Measurements from ENCODE around the gene TLR6. TPM values are rescaled to one million over a fixed set of nuclear protein-coding genes. Genes with fewer than 3 reads are reported as not detected.
"Not testable (repeated sequence)": the region's sequence is repeated elsewhere in the genome, so short reads cannot be mapped to it uniquely, and the experiment has no call there.

Gene TLR6
- total RNA-seq, 1 experiment from 2014 or later: 2.8 TPM

DNA sequence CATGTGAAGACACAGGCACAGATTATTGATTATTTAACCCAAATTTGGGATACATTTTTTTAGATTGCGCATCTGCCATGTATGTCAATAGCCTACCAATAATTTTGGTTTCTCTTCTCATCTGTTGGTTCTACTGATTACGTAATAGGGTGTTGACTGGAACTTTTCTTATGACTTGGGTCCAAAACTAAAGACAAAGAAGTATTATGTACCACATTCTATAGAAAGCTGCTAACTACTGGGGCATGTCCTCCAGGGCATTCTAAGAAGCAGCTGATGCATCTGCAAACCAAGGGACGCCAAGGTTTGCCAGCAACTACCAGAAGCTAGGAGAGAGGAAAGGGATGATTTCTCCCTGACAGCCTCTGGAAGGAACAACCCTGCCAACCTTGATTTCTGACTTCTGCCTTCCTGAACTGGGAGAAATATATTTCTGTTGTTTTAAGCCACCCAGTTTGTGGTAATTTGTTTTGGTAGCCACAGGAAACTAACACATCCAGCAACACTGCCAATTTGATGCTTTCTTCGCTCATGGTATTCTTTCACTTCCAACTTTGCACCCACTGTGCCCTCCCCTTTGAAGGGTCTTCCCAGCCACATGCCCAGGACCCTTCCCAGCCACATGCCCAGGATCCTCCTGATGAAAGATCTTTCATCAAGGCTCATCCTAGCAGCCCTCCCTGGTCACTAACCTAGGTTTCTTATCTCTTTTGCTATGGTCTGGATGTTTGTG lies 36.1 kb downstream of the TLR6 start:
- DNase-seq (ENCODE audit: low read depth): peak; percentile 14

DNA sequence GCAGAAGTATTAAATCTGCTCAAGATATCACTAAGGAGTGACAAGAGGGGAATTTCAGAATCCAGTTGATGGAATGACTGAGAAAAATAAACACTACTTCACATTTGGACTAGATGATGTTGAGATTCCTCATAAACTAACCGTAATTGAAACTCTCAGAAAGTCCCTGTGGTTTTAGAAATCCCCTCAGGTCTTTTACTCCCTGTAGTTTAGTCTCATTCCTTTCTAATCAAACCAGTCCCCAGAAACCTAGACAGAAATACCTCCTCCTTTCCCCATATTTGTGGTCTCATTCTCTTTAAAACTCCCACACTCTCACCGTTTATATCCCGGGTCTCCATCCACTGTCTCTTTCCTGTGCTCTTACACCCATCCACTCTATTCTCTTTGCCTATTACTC lies 37.0 kb downstream of the TLR6 start:
- DNase-seq (ENCODE audit: low read depth): peak; percentile 95

DNA sequence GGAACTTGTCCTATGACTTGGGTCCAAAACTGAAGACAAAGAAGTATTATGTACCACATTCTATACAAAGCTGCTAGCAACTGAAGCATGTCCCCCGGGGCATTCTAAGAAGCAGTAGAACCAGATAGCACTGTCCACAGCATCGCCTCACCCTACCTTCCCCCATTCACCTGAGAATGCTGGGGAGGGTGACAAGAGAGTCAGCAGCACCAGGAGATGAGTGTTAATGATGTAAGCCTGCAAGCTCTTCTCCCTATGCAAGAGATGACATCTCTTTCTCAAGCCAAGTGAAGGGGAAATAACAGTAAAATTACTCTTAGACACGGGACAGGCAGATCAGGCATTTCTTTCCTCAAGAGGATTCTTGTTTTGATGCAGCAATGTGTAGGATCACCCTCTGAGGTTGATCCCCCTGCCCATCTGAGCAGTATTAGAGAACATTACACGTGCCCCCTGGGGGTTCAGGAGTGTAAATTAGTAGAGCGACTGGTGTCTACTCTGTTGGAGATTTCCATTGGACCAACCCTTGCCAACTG lies 38.1 kb downstream of the TLR6 start:
- DNase-seq (ENCODE audit: low read depth): peak; percentile 32

DNA sequence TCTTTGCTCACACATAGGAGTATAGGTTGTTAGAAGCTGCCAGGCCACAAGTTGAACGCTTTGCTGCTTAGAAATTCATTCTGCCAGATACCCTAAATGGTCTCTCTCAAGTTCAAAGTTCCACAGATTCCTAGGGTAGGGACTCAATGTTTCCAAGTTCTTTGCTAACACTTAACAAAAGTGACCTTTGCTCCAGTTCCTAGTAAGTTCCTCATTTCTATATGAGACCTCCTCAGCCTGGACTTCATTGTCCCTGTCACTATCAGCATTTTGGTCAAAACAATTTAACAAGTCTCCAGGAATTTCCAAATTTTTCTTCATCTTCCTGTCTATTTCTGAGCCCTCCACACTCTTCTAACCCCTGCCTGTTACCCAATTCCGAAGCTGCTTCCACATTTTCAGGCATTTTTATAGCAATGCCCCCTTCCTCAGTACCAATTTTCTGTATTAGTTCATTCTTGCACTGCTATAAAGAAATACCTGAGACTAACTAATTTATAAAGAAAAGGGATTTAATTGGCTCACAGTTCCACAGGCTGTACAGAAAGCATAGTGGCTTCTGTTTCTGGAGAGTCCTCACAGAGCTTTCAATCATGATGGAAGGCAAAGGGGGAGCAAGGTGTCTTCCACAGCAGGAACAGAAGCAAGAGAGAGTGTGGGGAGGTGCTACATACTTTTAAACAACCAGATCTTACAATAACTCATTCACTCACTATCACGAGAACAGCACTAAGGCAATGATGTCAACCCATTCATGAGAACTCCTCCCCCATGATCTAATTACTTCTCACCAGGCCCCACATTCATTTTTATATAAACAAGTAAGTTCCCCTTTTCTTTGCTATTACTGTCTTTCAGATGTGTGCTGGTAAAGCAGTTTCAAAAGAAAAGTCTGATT lies 40.5 kb downstream of the TLR6 start:
- peak; percentile 40 for DNase-seq (ENCODE audit: low read depth)

DNA sequence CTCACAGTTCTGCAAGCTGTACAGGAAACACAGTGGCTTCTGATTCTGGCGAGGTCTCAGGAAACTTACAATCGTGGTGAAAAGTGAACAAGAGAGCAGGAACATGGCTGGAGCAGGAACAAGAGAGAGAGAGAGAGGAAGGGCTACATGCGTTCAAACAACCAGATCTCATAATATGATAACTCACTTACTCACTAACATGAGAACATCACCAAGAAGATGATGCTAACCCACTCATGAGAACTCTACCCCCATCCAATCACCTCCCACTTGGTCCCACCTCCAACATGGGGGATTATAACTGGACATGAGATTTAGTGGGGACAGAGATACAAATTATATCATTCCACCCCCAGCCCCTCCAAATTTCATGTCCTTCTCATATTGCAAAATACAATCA lies 42.2 kb downstream of the TLR6 start:
- DNase-seq (ENCODE audit: low read depth): no peak

DNA sequence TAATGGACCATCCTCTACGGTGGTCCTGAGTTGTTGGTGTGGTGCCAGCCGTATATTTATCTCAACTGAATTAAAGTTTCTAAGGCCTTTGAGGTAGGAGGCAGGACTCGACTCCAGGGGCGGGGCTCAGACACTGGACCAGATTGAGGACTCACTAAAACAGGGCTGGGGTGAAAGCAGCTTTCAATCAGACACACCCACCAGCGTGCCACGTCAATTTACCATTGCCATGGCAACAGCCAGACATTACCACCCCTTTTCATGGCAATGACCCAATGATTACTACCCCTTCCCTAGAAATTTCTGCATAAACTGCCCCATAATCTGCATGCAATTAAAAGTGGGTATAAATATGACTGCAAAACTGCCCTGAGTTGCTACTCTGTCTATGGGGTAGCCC lies 45.3 kb downstream of the TLR6 start:
- no peak for DNase-seq (ENCODE audit: low read depth)

DNA sequence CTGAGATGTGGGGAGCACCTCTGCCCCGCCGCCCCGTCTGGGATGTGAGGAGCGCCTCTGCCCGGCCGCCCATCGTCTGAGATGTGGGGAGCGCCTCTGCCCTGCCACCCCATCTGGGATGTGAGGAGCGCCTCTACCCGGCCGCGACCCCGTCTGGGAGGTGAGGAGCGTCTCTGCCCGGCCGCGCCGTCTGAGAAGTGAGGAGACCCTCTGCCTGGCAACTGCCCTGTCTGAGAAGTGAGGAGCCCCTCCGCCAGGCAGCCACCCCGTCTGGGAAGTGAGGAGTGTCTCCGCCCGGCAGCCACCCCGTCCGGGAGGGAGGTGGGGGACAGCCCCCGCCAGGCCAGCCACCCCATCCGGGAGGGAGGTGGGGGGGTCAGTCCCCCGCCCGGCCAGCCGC lies 49.2 kb downstream of the TLR6 start:
- DNase-seq (ENCODE audit: low read depth): not testable (repeated sequence)

DNA sequence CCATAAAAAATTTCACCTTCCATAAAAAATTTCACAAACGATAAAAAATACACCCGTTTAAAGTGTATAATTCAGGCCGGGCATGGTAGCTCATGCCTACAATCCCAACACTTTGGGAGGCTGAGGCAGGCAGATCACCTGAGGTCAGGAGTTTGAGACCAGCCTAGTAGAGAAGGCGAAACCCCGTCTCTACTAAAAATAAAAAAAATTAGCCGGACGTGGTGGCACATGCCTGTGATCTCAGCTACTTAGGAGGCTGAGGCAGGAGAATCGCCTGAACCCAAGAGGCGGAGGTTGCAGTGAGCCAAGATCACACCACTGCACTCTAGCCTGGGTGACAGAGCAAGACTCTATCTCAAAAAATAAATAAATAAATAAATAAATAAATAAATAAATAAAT lies 50.4 kb downstream of the TLR6 start:
- DNase-seq (ENCODE audit: low read depth): not testable (repeated sequence)

DNA sequence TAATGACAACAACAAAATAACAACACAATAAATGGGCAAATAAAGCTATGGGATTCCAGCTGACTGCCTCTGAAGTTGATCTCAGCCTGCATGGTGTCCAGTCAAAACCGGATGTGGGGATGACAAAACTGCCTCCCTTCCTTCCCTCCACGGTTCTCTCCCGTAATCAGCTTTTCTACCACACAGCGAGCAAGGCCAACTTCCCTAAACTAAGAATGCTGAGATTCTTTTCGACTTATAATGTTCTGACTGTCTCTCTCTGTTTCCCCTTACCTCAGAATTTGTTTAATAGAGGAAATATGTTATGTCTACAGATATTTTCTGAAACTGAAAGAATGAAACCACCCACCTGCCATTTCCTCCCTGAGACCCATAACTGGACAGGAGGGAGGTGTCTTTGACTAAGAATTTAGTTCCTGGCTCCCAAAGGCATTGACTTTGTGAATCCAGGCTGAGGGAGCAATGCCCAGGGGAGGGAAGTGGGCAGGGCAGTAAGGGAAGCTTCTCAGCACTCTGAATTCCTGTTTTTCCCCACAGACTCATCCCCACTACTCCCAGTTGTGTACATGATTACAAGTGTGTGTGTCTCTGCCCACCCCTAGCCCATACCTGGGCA lies 51.0 kb downstream of the TLR6 start:
- peak; percentile 67 for DNase-seq (ENCODE audit: low read depth)

DNA sequence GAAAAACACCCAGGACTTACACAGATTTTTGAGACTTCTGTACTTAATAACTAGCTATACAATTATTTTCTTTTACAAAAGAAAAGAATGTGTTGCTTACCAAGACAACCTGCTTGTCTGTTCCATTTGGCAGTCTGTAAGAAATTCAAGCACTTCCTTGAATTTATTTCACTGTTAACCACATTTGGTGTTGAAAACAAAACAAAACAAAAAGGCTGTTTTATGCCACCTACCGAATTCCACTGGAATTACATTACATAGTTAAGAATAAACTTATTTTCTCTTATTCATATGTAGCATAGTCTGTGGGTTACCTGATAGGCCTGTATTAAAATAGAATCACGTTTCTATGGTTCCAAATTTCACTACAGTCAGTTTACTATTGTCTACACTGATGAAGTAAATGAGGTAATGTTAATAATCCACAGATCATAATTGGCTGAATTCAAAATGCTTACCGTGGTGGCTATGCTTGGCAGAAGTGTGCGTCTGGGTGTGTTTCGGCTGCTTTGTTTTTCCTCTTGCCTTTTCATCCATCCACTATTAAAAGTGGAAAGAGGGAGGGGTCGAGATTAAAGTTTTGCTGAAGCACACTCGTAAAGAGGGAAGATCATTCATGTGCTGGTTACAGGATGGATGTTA lies 51.8 kb downstream of the TLR6 start, which contains the start of gene TLR1:
Gene TLR1 (minus strand): TSS at position 138 of the 642 bp plus-strand sequence. CDS start 5,960 bp downstream, outside the sequence.
- DNase-seq (ENCODE audit: low read depth): peak; percentile 74

DNA sequence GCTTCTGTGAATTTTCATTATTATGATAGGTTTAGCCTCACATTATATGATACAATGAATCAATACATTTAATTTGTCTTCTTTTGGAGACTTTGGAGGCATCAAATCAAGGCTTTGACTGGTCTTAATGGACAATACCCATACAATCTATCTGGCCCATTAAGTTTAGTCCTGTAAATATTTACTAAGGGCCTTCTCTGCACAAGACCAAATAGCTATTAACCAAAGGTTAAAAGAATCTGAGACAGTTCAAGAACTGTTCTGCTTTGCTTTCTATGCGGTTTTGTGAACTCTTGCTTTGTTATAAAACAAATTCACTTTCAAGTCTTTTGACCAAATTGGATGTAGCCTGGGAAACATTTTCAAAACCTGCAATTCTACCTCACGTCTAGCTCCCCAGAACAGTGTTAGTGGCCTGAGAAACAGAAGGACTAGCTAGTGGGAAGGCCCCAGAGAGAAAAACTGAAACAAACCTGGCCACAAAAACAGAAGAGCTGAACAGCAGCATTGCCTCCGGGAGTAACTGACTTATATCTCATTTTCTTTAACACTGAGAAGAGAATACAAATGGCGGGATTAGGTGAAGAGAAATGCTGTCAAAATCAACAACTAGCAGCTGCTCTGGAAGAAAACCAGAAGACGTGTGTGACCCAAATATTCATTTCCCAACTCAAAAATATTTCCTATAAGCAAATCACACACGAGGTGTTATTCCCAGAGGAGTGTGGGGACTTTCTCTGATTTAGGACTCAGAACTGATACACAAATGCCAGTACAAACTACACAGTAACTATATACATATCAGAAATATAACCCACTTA lies 52.6 kb downstream of the TLR6 start:
- DNase-seq (ENCODE audit: low read depth): no peak

DNA sequence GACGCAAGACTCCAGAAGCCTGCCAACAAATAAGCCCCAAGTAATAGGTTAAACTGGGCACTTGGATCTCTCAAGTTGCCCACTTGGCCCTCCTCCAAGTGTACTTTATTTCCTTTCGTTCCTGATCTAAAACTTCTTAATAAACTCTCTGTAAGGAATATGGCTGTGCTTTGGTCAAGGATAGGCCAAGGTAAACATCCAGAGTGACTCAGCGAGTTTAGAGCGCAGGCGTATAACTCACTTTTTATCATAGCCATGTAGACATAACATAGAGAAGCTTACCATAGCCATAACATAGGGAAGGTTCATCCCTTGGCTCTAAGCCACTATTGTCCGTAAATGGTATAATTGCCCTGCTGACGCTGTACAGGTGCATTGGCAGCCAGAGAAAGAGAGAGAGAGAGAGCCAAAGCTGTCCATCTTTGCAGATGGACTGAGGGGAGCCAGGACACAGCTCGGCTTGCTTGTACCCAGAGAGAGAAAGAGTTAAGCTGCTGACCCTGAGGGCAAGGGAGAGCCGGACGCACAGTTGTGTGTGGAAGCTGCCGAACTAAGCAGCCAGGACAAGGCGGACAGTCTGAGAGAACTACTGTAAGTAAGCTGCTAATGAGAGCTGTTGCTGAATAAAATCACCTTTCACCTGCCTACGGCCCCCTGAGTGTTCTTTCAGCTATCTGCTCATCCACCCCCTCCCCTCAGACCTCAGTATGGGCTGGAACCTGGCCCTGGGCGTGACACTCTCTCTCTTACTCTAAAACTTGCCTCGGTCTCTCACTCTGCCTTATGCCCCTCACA lies 53.9 kb downstream of the TLR6 start:
- no peak for DNase-seq (ENCODE audit: low read depth)

DNA sequence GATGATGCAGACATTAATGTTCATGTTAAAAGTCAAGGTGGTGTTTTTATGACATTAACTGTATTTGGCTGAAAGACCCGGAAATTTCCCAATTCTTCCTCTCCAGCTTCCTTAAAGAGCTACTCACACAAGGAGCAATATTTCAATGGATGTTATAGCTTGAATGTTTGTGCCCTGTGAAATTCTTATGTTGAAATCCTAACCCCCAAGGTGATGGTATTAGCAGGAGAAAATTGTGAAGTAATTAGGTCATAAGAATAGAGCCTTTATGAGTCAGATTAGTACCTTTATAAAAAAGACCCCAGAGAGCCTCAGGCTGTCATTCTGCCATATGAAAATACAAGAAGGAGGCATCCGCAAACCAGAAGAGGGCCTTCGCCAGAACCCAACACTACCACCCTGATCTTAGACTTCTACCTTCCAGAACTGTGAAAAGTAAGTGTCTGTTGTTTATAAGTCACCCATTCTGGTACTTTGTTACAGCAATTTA lies 55.6 kb downstream of the TLR6 start:
- DNase-seq (ENCODE audit: low read depth): peak; percentile 22

DNA sequence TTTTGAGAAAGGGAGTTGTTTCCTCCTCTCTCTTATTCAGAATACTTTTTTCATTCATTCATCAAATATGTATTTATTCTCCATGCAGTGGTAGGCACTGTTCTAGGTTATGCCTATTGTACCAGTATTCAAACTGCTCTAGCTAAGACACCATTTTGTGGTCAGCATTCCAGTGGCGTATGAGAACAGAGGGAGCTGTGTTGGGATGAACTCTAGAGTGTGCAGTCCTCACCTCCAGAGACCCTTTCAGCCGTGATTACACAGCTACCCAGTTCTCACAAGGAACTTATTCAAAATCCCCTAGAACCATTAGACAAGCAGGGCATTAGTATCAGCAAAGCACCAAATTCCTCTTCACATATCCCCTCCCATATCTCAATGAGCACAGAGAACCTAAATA lies 56.3 kb downstream of the TLR6 start:
- DNase-seq (ENCODE audit: low read depth): no peak

DNA sequence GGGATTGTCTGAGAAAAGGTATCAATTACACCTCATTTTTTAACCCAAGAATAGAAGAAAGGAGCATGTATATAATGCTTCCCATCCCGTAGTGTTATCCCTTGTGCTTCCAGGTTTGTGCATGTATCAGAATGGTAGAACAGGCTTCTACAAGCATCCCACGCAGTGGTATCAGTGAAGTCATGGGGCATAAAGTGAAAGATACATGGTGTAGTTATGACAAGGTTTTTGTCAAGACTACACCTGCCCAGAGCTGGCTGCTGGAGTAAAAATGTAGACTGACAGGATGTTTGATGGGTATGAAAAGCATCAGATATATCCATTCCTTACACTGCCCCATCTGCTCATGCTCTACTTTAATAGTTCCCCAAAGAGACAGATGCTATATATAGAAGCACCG lies 61.5 kb downstream of the TLR6 start:
- no peak for DNase-seq (ENCODE audit: low read depth)

DNA sequence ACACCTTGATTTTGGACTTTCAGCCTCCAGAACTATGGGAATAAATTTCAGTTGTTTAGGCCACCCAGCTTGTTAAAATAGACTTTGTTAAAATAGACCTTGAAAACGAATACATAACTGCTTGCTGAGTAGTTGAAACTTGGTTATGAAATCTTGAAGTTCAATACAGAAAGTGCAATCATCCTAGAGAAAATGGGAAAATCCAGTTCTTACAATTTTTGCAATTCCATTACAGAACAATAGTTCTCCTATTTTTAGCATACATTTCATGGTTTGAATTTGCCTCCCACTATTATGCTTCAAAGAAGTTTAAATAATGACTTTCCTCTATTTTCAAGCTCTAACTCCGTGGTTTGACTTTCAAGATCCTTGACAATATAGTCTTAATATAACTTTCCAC lies 62.6 kb downstream of the TLR6 start:
- no peak for DNase-seq (ENCODE audit: low read depth)

DNA sequence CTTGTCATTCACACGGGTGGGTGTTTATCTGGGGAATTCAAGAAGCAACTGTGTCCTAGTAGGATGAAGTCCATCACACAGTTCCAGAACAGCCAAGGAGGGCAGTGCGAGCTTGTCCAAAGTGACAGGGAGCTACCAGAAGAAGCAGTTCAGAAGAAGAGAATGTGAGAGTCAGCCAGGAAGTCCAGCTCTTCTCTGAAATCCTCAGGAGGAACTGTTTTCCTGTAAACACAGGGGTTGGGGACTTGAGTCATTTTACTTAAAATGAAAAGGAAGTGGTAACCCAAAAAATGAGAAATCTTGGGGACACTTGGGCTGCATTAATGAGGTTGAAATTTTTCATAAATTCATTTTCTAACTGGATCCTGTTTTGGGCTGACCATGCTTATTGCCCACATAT lies 65.6 kb downstream of the TLR6 start:
- no peak for DNase-seq (ENCODE audit: low read depth)

DNA sequence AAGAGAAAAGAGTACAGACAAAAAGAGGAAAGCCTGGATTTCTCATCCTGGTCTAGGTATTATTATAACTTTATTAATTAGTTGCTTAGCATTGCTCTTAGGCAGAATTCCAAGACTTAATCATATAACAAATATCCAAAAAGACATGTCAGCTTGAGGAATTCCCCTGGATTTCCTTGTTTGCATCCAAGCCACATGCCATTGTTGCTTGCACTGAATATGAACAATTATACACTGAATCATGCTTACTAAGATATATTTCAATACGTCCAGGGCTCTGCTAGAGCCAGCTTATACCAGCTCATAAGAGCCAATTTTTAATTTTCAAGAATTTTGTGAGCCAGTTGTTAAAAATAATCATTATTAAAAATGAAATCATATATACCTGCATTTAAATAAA lies 68.3 kb downstream of the TLR6 start:
- peak; percentile 32 for DNase-seq (ENCODE audit: low read depth)

DNA sequence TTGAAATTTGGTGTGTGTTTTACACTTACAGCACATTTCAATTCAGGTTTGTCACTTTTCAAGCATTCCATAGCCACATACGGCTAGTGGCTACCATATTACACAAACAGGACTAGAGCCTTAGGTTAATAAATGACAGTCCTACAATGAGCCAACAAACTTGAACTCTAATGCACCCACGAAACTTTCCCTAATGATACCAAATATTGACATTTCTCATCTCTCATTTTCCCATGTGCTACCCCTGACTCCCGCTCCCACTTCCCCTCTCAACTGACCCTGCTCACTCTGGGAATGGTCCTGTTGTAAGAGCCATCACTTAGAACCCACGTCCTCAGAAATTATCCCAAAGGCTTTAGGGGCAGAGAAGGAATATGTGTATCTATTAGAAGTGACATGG lies 68.9 kb downstream of the TLR6 start:
- DNase-seq (ENCODE audit: low read depth): no peak

DNA sequence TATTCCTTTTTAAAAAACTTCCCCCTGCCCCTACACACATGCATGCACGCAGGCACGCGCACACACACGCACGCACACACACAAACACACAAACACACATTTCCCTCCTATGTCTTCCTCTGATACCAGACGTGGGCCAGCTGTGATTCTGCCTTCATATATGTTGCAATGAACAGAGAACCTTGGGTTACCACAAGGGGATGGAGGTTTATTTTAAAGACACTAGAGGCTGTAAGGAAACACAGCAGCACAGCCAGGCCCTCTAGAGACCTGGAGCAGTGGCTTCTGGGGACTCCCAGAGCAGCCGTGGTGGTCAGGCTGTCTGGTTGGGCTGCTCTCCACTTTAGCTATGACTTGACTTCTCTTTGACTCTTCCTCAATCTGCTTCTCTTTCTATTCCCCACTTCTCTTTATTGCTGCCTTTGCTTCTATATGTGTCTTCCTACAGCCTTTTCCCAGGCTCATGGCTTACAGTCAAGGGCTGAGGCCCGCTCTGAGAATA lies 70.7 kb downstream of the TLR6 start:
- DNase-seq (ENCODE audit: low read depth): no peak
